HepG2 (cell line): ENCODE results near the gene YY1. TPM values are rescaled to one million over a fixed set of nuclear protein-coding genes. Genes with fewer than 3 reads are reported as not detected.

Experiments used
- ATAC-seq: fragments of 200-7000 bp; cut with Tn5 transposase; 3 replicates; pipeline ENCODE4 v1.9.1; 2020; ENCODE audit warnings: mild to moderate bottlenecking, moderate library complexity
- BruUV-seq: library from RNA; stranded (reverse); fragments of 400-500 nt; replicated peaks from 2 replicates; lab custom pipeline; 2021; lab: Mats Ljungman, UMichigan
- CTCF ChIA-PET: fragments of 300-600 bp; formaldehyde crosslinking; extraction: SDS; loops from one replicate; lab custom pipeline; 2021; ENCODE audit warnings: low total read pairs, inconsistent platforms, low intra/inter-chr PET ratio; lab: Yijun Ruan, JAX
- POLR2A ChIA-PET: fragments of 350-600 bp; sonication (Branson Sonifier 250); formaldehyde crosslinking; loops from one replicate; lab custom pipeline; 2020; ENCODE audit warnings: antibody characterized with exemption, inconsistent platforms; lab: Yijun Ruan, JAX
- DNase-seq: peaks from one replicate; pipeline ENCODE4 v3.0.0-alpha.2; 2015; ENCODE audit warnings: low spot score
- FAIRE-seq: peaks from 3 replicates; lab custom pipeline; 2011; peaks lifted over from hg19 to GRCh38; lab: Jason Lieb, UNC
- H2AFZ ChIP-seq: one replicate; pipeline ENCODE4 v1.6.1; 2011; ENCODE audit warnings: low read length, inconsistent platforms
- H3K27ac ChIP-seq: fragments of 300-600 bp; 3 replicates; pipeline ENCODE4 v1.8.0; 2011; ENCODE audit warnings: mixed run types, mild to moderate bottlenecking, mixed read lengths, low read length, inconsistent platforms; ENCODE audit not compliant: insufficient read depth; ENCODE audit errors: extremely low read length
- H3K27me3 ChIP-seq, 2 experiments: fragments of 200-600 bp in 1 of 2; 2 replicates in 1 of 2; 3 replicates in 1 of 2; pipeline versions ENCODE4 v1.6.0 to v1.8.0; 2011; ENCODE audit warnings: low read length in 2 of 2, mild to moderate bottlenecking in 2 of 2, moderate library complexity in 2 of 2, inconsistent platforms in 1 of 2; ENCODE audit not compliant: insufficient read depth in 2 of 2, control insufficient read depth in 1 of 2
- H3K36me3 ChIP-seq, 2 experiments: fragments of 200-600 bp in 1 of 2; replicated peaks in 1 of 2; 2 replicates in 1 of 2; 3 replicates in 1 of 2; pipeline versions ENCODE4 v1.5.1 to v1.8.0; 2011; ENCODE audit warnings: low read length in 2 of 2, inconsistent platforms in 1 of 2; ENCODE audit not compliant: insufficient read depth in 2 of 2, control insufficient read depth in 1 of 2
- H3K4me1 ChIP-seq: 2 replicates; pipeline ENCODE4 v1.5.1; 2012; ENCODE audit warnings: low read length, inconsistent platforms; ENCODE audit not compliant: insufficient read depth
- H3K4me2 ChIP-seq: 2 replicates; pipeline ENCODE4 v1.6.0; 2011; ENCODE audit warnings: low read depth, low read length, inconsistent platforms
- H3K4me3 ChIP-seq, 3 experiments: fragments of 200-600 bp in 1 of 3; sonication (generic), shearing (Covaris generic) in 1 of 3; replicated peaks in 1 of 3; 2 replicates each; pipeline ENCODE4 v1.5.1; 2011 to 2016; ENCODE audit warnings: low read length in 3 of 3, inconsistent platforms in 2 of 3, low read depth in 2 of 3, mild to moderate bottlenecking in 2 of 3, control low read depth in 1 of 3, mixed read lengths in 1 of 3; ENCODE audit not compliant: insufficient read depth in 1 of 3
- H3K79me2 ChIP-seq: one replicate; pipeline ENCODE4 v1.6.1; 2011; ENCODE audit warnings: low read length, inconsistent platforms; ENCODE audit not compliant: insufficient read depth
- H3K9ac ChIP-seq: 2 replicates; pipeline ENCODE4 v1.6.0; 2011; ENCODE audit warnings: mild to moderate bottlenecking, low read depth, low read length, inconsistent platforms; ENCODE audit not compliant: insufficient read depth
- H3K9me3 ChIP-seq: 2 replicates; pipeline ENCODE4 v1.5.1; 2012; ENCODE audit warnings: mild to moderate bottlenecking, low read length
- H4K20me1 ChIP-seq: 2 replicates; pipeline ENCODE4 v1.6.0; 2011; ENCODE audit warnings: inconsistent platforms, mild to moderate bottlenecking, low read length, moderate library complexity; ENCODE audit not compliant: insufficient read depth
- BCLAF1 ChIP-seq: fragments of 450-650 bp; IDR thresholded peaks from 2 replicates; pipeline ENCODE4 v1.6.1; 2017; ENCODE audit warnings: mild to moderate bottlenecking
- EED ChIP-seq: sonication (generic); formaldehyde crosslinking; IDR thresholded peaks from 2 replicates; pipeline ENCODE4 v1.5.0; 2020; ENCODE audit warnings: mild to moderate bottlenecking, missing genetic modification reagents
- PHB2 ChIP-seq: fragments of 450-650 bp; IDR thresholded peaks from 2 replicates; pipeline ENCODE4 v1.6.1; 2018; ENCODE audit not compliant: partially characterized antibody
- SNAPC5 ChIP-seq: sonication (generic); formaldehyde crosslinking; IDR thresholded peaks from 2 replicates; pipeline ENCODE4 v1.8.1; 2023; ENCODE audit warnings: mild to moderate bottlenecking, missing genetic modification reagents, borderline replicate concordance
- ZBTB33 ChIP-seq: sonication (generic); formaldehyde crosslinking; IDR thresholded peaks from 2 replicates; pipeline ENCODE4 v1.4.0; 2020; ENCODE audit warnings: missing genetic modification reagents
- ZFP1 ChIP-seq: IDR thresholded peaks from 2 replicates; pipeline ENCODE4 v1.6.1; 2016
- ZNF678 ChIP-seq: sonication (generic); formaldehyde crosslinking; IDR thresholded peaks from 2 replicates; pipeline ENCODE4 v1.4.0; 2020; ENCODE audit warnings: mild to moderate bottlenecking, missing genetic modification reagents
- WGBS: methylation state at CpG from one replicate; pipeline ENCODE4 v1.1.6; 2017; ENCODE audit warnings: low lambda C conversion rate; 5-methylcytosine and 5-hydroxymethylcytosine counted together
- in situ Hi-C: cut with HindIII; loops from 2 replicates; pipeline ENCODE4 v1.10.0; 2017; ENCODE audit warnings: low pct_unique_long_range_greater_than_20kb; ENCODE audit not compliant: extremely low pct_ligation_motif_present
- intact Hi-C: fragments of 100-400 bp; cut with micrococcal nuclease; formaldehyde crosslinking; loops from one replicate; pipeline ENCODE4 v1.10.0; 2022; ENCODE audit not compliant: unreplicated experiment
- polyA plus RNA-seq, 8 experiments: library from polyadenylated mRNA; depleted of rRNA in 3 of 8; stranded (reverse) in 7 of 8; unstranded in 1 of 8; fragments of >200 nt; fragmentation: Illumina TruSeq in 4 of 8; extraction: Trizol in 4 of 8; gene quantifications; 2 replicates each; pipeline versions ENCODE4 v1.2.1 to v1.2.3, GENCODE V29; 2011 to 2016; ENCODE audit warnings: low read depth in 4 of 8, missing spikeins in 1 of 8, mixed read lengths in 1 of 8; ENCODE audit not compliant: insufficient read depth in 1 of 8
- total RNA-seq, 5 experiments: library from RNA; depleted of rRNA; stranded (reverse); fragments of >200 nt; fragmentation: Illumina TruSeq; extraction: Trizol; gene quantifications; 2 replicates each; pipeline ENCODE4 v1.2.3, GENCODE V29; 2016; ENCODE audit warnings: low read depth in 1 of 5

YY1 gene
- total and polyA plus RNA-seq, 2 of the 13 experiments (the other 11 are each of a cell fraction or from before 2014, with no cell fraction given): 29.4 to 68.1 TPM

- TF ChIP-seq ZFP1 (CRISPR knock-in tag): no peak
- no peak for TF ChIP-seq PHB2
- TF ChIP-seq ZNF678 (CRISPR knock-in tag): no peak
- no peak for TF ChIP-seq BCLAF1
- no peak for TF ChIP-seq SNAPC5 (CRISPR knock-in tag)
Observed at GRCh38 chr14:100330007-100330344, 91.0 kb downstream of the YY1 start (continued).

- DNase-seq (no peak), FAIRE-seq (no peak), ATAC-seq (peak; percentile 1; the same call in 1 of the 3 replicates)
- Histone ChIP-seq H4K20me1 (no peaks in the 10 kb centered on the region), H3K9me3 (no peaks in the 10 kb centered on the region), H3K4me2 (no peak overlapping the region), H3K9ac (no peak overlapping the region), H3K36me3 (peaks cover 1 to 6% of the 10 kb centered on the region in 2 experiments; a peak in 2 of 5 replicates), H3K27ac (no peak overlapping the region), H3K4me3 (no peak overlapping the region), H3K79me2 (no peaks in the 10 kb centered on the region), H3K4me1 (peaks cover 38% of the 10 kb centered on the region), H3K27me3 (no peaks in the 10 kb centered on the region; a peak in 1 of 5 replicates), H2AFZ (no peak overlapping the region)
- in situ Hi-C loops: no loop called here
- TF ChIP-seq EED (CRISPR knock-in tag) (no peak), ZBTB33 (CRISPR knock-in tag) (peak; percentile 15; the same call in 1 of the 2 replicates)
- ChIA-PET POLR2A (interaction anchor here (0.9 to 1.0 kb wide), 3 partner anchors 13 to 45 kb away, joined by 3 read pairs; a partner anchor contains a TSS), CTCF (no interaction called here)
- BruUV-seq: no TSS peak
- intact Hi-C loops: no loop called here
- 52% methylated on average over 3 of the region's 13 CpGs for WGBS
Observed at GRCh38 chr14:100330388-100330931, 91.5 kb downstream of the YY1 start.
